ENCODE measurements around the gene ANTXRL.
"Not testable (repeated sequence)": the region's sequence is repeated elsewhere in the genome, so short reads cannot be mapped to it uniquely, and the experiment has no call there.

The ANTXRL gene

DNA sequence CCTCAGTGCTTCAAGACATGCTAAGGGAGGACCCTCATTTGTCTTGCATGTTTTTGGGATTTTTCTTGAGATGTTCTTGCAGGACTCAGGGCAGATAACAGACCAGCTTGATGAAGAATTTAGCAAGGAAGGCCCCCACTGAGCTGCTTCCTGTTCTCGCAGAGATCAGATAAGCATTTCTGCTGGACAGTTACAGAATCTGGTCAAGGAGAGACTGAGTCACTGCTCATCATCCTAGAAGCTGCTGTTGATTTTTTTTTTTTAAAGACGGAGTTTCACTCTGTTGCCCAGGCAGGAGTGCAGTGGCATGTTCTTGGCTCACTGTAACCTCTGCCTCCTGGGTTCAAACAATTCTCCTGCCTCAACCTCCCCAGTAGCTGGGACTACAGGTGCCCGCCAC, 87.6 kb downstream of the ANTXRL start:
- not testable (repeated sequence) for DNase-seq

DNA sequence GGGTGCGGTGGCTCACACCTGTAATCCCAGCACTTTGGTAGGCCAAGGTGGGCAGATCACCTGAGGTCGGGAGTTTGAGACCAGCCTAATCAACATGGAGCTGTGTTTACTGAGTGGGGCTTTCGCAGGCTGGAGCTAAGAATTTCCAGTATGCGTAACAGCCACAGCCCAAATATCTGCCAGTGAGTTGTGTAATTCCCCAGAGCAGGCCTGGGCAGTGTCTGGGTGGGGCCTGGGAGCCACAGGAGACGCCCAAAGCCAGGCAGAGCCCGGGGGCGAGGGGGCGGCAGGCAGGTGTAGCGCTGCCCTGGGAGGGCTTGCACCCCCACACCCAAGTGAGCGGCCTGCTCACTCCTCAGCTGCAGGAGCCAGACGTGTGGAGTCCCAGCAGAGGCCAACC, 88.6 kb downstream of the ANTXRL start, which contains the start of gene ANXA8L1:
Gene ANXA8L1, plus strand, starts transcription at position 371 of the 400 bp plus-strand sequence. CDS start 76 bp downstream, outside the sequence.
- DNase-seq: not testable (repeated sequence)

DNA sequence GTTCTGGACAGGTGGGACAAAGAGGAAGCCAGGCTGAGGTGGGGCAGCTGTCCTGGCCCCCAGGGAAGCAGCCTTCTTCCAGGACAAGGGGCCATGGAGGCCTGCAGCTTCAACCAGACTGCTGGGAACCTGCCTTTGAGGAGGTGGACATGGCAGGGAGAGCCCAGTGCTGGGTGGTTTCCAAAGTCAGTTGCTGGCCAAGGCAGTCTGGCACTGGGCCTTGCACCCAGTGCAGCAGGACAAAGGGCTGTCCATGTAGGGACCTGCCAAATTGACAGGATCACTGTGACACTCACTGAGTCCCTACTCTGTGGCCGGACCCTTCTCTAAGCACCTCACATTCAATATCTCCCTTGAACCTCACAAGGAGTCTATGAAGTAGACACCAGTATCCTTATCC, 90.2 kb downstream of the ANTXRL start:
- not testable (repeated sequence) for DNase-seq

DNA sequence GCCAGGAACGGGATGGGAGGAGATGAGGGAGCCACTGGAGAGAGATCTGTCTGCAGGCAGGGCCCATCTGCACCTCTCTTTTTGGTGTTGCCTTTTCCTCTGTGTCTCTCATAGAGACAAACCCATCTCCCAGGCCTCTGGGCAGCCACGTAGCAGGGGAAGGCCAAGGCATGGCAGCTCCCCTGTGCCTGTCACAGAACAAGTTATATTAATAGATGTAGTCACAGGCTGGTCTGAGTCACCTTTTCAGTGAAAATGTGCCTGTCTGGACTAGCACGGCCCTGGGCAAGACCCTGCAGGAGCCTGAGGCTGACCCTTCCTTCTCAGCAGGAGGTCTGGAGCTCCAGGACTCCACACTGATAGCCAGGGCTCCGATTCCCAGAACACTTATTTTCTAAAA, 90.9 kb downstream of the ANTXRL start:
- not testable (repeated sequence) for DNase-seq

DNA sequence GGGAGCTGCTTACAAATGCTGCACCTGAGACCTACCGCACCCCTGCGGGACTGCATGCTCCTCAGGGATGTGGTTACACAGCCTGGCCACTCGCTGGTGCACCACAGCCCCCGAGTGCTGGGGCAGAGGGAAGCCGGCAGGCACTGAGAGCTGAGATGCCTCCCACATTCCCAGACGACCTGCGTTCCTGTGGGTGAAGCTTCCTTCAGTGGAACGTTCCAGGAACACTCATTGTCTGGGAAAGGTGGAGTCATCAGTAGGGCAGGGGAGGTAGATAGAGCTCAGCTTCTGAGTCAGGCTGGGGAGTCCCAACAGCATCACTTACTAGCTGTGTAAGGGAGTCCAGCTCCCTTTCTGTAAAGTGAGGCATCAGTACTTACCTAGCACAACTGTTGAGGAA, 91.3 kb downstream of the ANTXRL start:
- DNase-seq: not testable (repeated sequence)

DNA sequence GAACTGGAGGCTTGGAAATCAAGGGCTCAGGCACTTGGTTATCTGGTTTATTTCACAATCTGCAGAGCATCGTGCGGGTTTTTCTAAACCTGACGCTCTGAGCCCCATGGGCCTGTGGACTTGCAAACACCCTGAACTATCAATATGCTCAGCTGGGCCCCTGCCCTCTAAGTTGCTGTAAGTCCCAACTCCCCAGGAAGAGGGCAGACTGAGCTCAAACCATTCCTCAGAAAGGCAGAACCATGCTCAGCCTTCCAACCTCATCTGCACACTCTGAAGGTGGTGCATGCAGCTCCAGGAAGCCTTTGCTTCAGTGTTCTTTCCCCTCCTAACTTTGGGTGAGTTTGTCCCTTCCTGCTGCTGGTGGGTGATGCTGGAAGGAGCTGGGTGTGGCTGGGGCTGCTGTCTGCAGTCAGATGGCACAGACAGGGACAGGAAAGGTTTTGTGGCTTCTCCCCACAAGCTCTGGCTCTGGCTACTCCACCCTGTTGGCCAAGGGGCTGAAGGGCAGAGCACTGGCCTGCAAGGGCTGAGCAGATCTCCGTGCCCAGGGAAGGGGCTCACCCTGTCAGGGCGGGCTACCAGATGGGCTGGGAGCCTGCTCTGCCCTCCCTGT, 92.5 kb downstream of the ANTXRL start:
- not testable (repeated sequence) for DNase-seq

All from CD4-positive, alpha-beta T cell treated with Interleukin-4 for 1 hour (primary cell).